Measurements from ENCODE around the gene IRAK1. TPM values are rescaled to one million over a fixed set of nuclear protein-coding genes. Genes with fewer than 3 reads are reported as not detected.

Gene IRAK1
- total RNA-seq = 10 to 100 TPM; 71.0 to 83.9 TPM

DNA sequence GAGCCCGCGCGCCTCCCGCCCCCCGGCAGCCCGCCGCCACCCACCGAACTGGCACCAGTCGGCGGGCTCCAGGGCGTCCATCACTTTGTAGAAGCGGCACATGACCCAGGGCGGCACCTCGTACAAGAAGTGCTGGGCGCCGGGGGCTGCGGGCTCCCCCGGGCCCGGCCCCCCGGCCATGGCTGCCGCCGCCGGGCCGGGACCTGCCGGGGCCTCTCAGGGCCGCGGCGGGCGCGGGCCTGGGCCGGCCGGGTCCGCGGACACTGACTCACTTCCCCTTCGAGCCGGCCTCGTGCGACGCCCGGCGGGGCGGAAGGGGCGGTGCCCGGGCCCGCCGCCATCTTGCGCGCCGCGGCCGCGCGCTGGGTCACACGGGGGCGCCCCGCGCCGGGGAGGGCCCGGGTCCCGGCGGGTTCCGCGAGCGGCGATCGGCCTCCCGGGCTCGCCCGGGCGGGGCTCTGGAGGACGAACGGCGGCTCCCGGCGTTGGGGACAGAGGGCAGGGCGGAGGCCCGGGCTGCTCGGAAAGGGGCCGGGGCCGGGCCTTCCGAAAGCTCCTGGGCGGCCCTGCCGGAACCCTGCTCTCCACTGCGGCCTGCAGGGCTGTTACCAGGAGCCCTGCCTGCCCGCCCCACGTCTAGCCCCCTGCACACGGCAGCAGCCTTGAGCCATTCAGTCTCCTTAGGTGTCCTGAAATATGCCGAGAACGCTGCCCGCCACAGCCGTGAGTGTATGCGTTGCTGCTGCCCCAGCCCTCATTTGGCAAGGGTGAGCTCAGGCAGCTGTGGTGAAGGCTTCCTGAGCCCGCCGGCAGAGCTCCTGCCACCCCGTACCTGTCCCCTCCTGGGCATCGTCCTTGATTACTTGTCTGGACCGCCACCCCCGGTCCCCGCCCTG is at the start of gene IRAK1:
Gene IRAK1 (minus strand): TSS at position 270 of the 896 bp plus-strand sequence. CDS start 90 bp downstream, at position 180.
- H3K4me3 ChIP-seq = peak within 1 kb of the TSS; percentile 74
- ATAC-seq (ENCODE audit: insufficient number of reproducible peaks, low FRiP score, low read depth) = peak; percentile 67
- H3K4me1 ChIP-seq (ENCODE audit: control insufficient read depth in 1 of 2, low read depth in 2 of 2) = peaks cover 0 to 18% of the 10 kb centered on the region in 2 donors
- H3K9me3 ChIP-seq = no peaks in the 10 kb centered on the region
- TF ChIP-seq, protein P1, sequence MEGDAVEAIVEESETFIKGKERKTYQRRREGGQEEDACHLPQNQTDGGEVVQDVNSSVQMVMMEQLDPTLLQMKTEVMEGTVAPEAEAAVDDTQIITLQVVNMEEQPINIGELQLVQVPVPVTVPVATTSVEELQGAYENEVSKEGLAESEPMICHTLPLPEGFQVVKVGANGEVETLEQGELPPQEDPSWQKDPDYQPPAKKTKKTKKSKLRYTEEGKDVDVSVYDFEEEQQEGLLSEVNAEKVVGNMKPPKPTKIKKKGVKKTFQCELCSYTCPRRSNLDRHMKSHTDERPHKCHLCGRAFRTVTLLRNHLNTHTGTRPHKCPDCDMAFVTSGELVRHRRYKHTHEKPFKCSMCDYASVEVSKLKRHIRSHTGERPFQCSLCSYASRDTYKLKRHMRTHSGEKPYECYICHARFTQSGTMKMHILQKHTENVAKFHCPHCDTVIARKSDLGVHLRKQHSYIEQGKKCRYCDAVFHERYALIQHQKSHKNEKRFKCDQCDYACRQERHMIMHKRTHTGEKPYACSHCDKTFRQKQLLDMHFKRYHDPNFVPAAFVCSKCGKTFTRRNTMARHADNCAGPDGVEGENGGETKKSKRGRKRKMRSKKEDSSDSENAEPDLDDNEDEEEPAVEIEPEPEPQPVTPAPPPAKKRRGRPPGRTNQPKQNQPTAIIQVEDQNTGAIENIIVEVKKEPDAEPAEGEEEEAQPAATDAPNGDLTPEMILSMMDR (IDR thresholded peaks at IDR 0.05) = no peak
- no peaks in the 10 kb centered on the region for H3K27me3 ChIP-seq (replicated peaks; ENCODE audit: insufficient read depth)
- DNase-seq (ENCODE audit: low spot score) = no peak
- H3K36me3 ChIP-seq = no peaks in the 10 kb centered on the region
- H3K27ac ChIP-seq = peak within 1 kb of the TSS; percentile 56 to 80

DNA sequence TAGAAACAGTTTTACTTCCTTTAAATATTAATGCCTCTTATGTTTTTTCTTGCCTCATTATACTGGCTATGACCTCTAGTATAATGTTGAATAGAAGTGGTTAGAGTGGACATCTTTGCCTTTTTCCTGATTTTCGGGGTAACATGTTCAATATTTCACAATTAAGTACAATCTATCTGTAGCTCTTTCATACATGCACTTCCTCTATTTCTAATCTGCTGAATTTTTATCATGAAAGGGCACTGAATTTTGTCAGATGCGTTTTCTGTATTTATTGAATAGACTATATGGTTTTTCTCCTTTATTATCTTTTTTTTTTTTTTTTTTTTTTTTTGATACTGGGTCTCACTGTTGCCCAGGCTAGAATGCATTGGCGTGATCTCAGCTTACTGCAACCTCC is 48.9 kb upstream of the IRAK1 start:
- ATAC-seq (ENCODE audit: insufficient number of reproducible peaks, low FRiP score, low read depth) (no peak), DNase-seq (ENCODE audit: low spot score) (no peak)
- Histone ChIP-seq H3K4me3 (no peak overlapping the region), H3K27me3 (replicated peaks; ENCODE audit: insufficient read depth) (no peaks in the 10 kb centered on the region), H3K36me3 (no peaks in the 10 kb centered on the region), H3K9me3 (no peaks in the 10 kb centered on the region), H3K4me1 (ENCODE audit: control insufficient read depth in 1 of 2, low read depth in 2 of 2) (peaks cover 5 to 49% of the 10 kb centered on the region in 2 donors), H3K27ac (no peak overlapping the region)
- TF ChIP-seq, protein P1 (IDR thresholded peaks at IDR 0.05) = no peak

DNA sequence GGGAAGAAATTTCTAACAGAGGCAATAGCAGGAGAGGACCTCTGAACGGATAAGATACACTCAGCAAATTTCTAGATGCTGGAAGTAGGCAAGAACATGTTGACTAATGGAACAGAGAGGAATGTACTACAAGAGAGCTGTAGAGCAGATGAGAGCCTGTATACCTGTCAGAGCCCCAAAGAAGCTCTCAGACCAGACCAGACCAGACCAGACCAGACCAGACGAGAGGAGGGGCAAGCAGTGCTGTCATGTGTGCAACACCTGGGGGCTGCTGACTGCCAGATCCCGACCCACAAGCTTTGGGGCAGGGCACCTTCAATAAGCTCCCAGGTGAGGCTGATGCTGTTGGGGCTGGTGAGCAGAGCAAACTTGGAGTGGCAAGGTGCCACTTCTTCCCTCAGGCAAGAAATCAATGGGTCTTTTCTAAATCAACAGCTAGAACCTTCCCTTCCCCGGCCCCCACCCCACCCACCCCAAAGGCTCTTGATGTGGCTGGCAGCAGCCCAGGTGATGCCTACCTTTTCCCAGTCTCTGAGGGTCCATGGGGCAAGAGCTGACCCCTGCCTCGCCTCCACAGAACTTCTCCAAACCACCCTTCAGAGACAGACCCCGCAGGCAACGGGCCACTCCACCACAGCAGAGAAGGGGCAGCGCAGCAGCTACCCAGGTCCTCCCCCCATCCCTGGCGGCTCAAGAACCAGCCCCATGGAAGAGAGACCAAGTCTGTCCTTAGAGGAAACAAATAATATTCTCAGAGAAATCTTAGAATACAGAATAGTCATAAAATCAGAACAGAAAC is 45.1 kb upstream of the IRAK1 start:
- TF ChIP-seq, protein P1 (IDR thresholded peaks at IDR 0.05) = no peak
- Histone ChIP-seq H3K9me3 (no peaks in the 10 kb centered on the region), H3K36me3 (no peaks in the 10 kb centered on the region), H3K4me3 (no peak overlapping the region), H3K27me3 (replicated peaks; ENCODE audit: insufficient read depth) (no peaks in the 10 kb centered on the region), H3K4me1 (ENCODE audit: control insufficient read depth in 1 of 2, low read depth in 2 of 2) (peaks cover 4 to 65% of the 10 kb centered on the region in 2 donors), H3K27ac (no peak overlapping the region)
- no peak for ATAC-seq (ENCODE audit: insufficient number of reproducible peaks, low FRiP score, low read depth)
- DNase-seq (ENCODE audit: low spot score) = no peak

- Histone ChIP-seq H3K9me3 (no peaks in the 10 kb centered on the region), H3K27me3 (replicated peaks; ENCODE audit: insufficient read depth) (no peaks in the 10 kb centered on the region), H3K36me3 (no peaks in the 10 kb centered on the region), H3K4me1 (ENCODE audit: control insufficient read depth in 1 of 2, low read depth in 2 of 2) (peaks cover 4 to 80% of the 10 kb centered on the region in 2 donors), H3K27ac (no peak overlapping the region), H3K4me3 (no peak overlapping the region)
- no peak for DNase-seq (ENCODE audit: low spot score)
- ATAC-seq (ENCODE audit: insufficient number of reproducible peaks, low FRiP score, low read depth) = no peak
- TF ChIP-seq, protein P1 (IDR thresholded peaks at IDR 0.05) = no peak
Measured at GRCh38 chrX:154063234-154063633, 43.5 kb upstream of the IRAK1 start.

DNA sequence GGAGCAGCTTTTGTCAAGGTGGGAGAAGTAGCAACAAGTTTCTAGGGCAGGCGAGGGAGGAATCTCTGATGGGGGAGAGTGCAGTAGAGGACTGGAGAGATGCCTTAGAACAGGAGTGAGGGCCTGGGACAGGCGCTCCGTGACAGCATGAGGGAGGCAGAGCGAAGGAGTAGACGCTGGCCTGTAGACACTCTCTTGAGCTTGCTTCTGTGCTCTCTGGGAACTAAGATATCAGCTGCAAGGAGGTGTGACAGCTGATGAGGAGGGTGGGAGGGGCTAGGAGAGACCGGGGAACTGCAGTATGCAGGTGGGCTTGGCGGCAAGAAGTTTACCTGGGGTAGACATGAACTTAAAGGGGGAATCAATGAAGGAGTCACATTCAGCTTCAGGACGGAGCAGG is 42.1 kb upstream of the IRAK1 start:
- TF ChIP-seq, protein P1 (IDR thresholded peaks at IDR 0.05) = no peak
- Histone ChIP-seq H3K36me3 (no peaks in the 10 kb centered on the region), H3K9me3 (no peaks in the 10 kb centered on the region), H3K27ac (no peak overlapping the region), H3K4me3 (no peak overlapping the region), H3K4me1 (ENCODE audit: control insufficient read depth in 1 of 2, low read depth in 2 of 2) (peaks cover 4 to 87% of the 10 kb centered on the region in 2 donors), H3K27me3 (replicated peaks; ENCODE audit: insufficient read depth) (no peaks in the 10 kb centered on the region)
- no peak for ATAC-seq (ENCODE audit: insufficient number of reproducible peaks, low FRiP score, low read depth)
- no peak for DNase-seq (ENCODE audit: low spot score)
